GM23338 (cell line): ENCODE measurements around the gene VAMP7. TPM values are rescaled to one million over a fixed set of nuclear protein-coding genes. Genes with fewer than 3 reads are reported as not detected.

ENCODE experiments used
- ATAC-seq: fragments of 200-7000 bp; cut with Tn5 transposase; 3 replicates; pipeline ENCODE4 v1.9.1; 2020
- DNase-seq: peaks from one replicate; pipeline ENCODE4 v3.0.0-alpha.2; 2015; ENCODE audit warnings: low spot score
- H2AFZ ChIP-seq: fragments of 200-600 bp; sonication (generic); 2 replicates; pipeline ENCODE4 v1.8.0; 2016; ENCODE audit warnings: antibody characterized with exemption, mild to moderate bottlenecking, moderate library complexity
- H3F3A ChIP-seq: fragments of 200-600 bp; sonication (generic); replicated peaks from 2 replicates; pipeline ENCODE4 v1.8.0; 2017; ENCODE audit warnings: antibody characterized with exemption, mixed run types, low read depth
- H3K27ac ChIP-seq: fragments of 200-600 bp; sonication (generic); 2 replicates; pipeline ENCODE4 v1.6.1; 2016; ENCODE audit warnings: low read depth
- H3K27me3 ChIP-seq: fragments of 200-600 bp; sonication (generic); 2 replicates; pipeline ENCODE4 v1.8.0; 2016; ENCODE audit warnings: mild to moderate bottlenecking, mixed run types, moderate library complexity; ENCODE audit not compliant: insufficient read depth
- H3K36me3 ChIP-seq: fragments of 200-600 bp; sonication (generic); 2 replicates; pipeline ENCODE4 v1.8.0; 2016; ENCODE audit warnings: mild to moderate bottlenecking; ENCODE audit not compliant: insufficient read depth
- H3K4me1 ChIP-seq: fragments of 200-600 bp; sonication (generic); 2 replicates; pipeline ENCODE4 v1.8.0; 2016; ENCODE audit warnings: mild to moderate bottlenecking, moderate library complexity; ENCODE audit not compliant: insufficient read depth
- H3K4me2 ChIP-seq: fragments of 200-600 bp; sonication (generic); 2 replicates; pipeline ENCODE4 v1.7.1; 2017; ENCODE audit warnings: mixed run types
- H3K4me3 ChIP-seq: fragments of 200-600 bp; sonication (generic); 2 replicates; pipeline ENCODE4 v1.6.1; 2016; ENCODE audit warnings: mixed run types
- H3K79me2 ChIP-seq: fragments of 200-600 bp; sonication (generic); replicated peaks from 2 replicates; pipeline ENCODE4 v1.8.0; 2017; ENCODE audit warnings: mild to moderate bottlenecking; ENCODE audit not compliant: insufficient read depth
- H3K9me2 ChIP-seq: fragments of 200-600 bp; sonication (generic); 2 replicates; pipeline ENCODE4 v1.8.0; 2017; ENCODE audit not compliant: insufficient read depth
- H4K20me1 ChIP-seq: fragments of 200-600 bp; sonication (generic); replicated peaks from 2 replicates; pipeline ENCODE4 v1.8.0; 2017; ENCODE audit warnings: mild to moderate bottlenecking; ENCODE audit not compliant: insufficient read depth
- H3K27ac Mint-ChIP-seq: 2 replicates; pipeline ENCODE4 v1.8.0; 2020; ENCODE audit warnings: inconsistent platforms, mild to moderate bottlenecking, moderate library complexity, mixed read lengths
- H3K27me3 Mint-ChIP-seq: 3 replicates; pipeline ENCODE4 v1.8.0; 2022; ENCODE audit warnings: low read depth, mild to moderate bottlenecking, moderate library complexity, mixed read lengths, inconsistent platforms; ENCODE audit not compliant: insufficient read depth, poor library complexity
- H3K36me3 Mint-ChIP-seq: 3 replicates; pipeline ENCODE4 v1.8.0; 2021; ENCODE audit warnings: low read depth, mild to moderate bottlenecking, inconsistent platforms, moderate library complexity, mixed read lengths
- H3K4me1 Mint-ChIP-seq: 3 replicates; pipeline ENCODE4 v1.8.0; 2020; ENCODE audit warnings: mild to moderate bottlenecking, inconsistent platforms, mixed read lengths
- H3K4me3 Mint-ChIP-seq: 3 replicates; pipeline ENCODE4 v1.8.0; 2021; ENCODE audit warnings: moderate library complexity, mild to moderate bottlenecking, inconsistent platforms, mixed read lengths
- H3K9me3 Mint-ChIP-seq: 3 replicates; pipeline ENCODE4 v1.8.0; 2020; ENCODE audit warnings: moderate library complexity, mild to moderate bottlenecking, inconsistent platforms, mixed read lengths
- ETS1 ChIP-seq: IDR thresholded peaks from 2 replicates; pipeline ENCODE4 v1.6.1; 2016; ENCODE audit warnings: antibody characterized with exemption
- NANOG ChIP-seq: IDR thresholded peaks from 2 replicates; pipeline ENCODE4 v1.6.1; 2016; ENCODE audit warnings: antibody characterized with exemption, borderline replicate concordance
- POLR2AphosphoS5 ChIP-seq: IDR thresholded peaks from 2 replicates; pipeline ENCODE4 v1.6.1; 2016; ENCODE audit warnings: antibody characterized with exemption, low read depth
- ZNF114 ChIP-seq: fragments of 250-450 bp; sonication (Bioruptor Pico); IDR thresholded peaks from 2 replicates; pipeline ENCODE4 v1.5.0; 2020; ENCODE audit warnings: mild to moderate bottlenecking, moderate library complexity
- polyA plus RNA-seq: library from polyadenylated mRNA; unstranded; fragments of >200 nt; fragmentation: Nextera tagmentation; extraction: Ambion mirVana; gene quantifications from 2 replicates; pipeline ENCODE4 v1.2.1, GENCODE V29; 2016
- total RNA-seq: library from RNA; depleted of rRNA; stranded (reverse); fragments of >200 nt; shearing (Covaris generic); gene quantifications from 2 replicates; pipeline ENCODE4 v1.2.3, GENCODE V29; 2014
- TF ChIP-seq, protein P1 (sequence below), 2 experiments: fragments of 200-600 bp in 1 of 2; sonication (generic) in 1 of 2; conservative IDR thresholded peaks; 2 replicates each; pipeline versions ENCODE4 v1.5.1 to v1.6.1; 2016 to 2017; ENCODE audit warnings: antibody characterized with exemption in 2 of 2, low read depth in 2 of 2, mild to moderate bottlenecking in 2 of 2, moderate library complexity in 1 of 2

VAMP7 gene
- total and polyA plus RNA-seq, 2 experiments from 2014 or later: 14.0 to 22.7 TPM

DNA sequence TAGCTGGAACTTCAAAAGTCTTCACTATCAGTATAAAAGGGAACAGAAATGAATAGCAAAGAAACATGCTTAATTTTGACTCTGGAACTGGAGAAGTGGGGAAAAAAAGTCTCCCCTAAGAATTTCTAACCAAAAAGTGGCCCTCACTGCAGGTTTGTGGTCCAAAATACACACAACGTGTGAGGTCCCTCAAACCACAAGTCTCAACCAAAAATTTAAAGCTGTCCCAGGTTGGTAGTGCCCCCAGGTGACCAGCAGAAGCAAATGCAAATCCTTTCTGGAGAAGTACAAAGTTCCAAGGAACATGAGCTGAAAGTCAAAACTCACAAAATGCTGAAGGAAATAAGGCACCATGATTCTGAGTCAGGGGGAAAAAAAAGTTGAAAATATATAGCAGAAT, 23.6 kb upstream of the VAMP7 start:
- Histone ChIP-seq H2AFZ (no peak overlapping the region), H3K27ac (no peak overlapping the region), H3F3A (no peaks in the 10 kb centered on the region), H3K4me2 (no peak overlapping the region), H3K4me1 (no peaks in the 10 kb centered on the region), H3K4me3 (no peak overlapping the region), H3K36me3 (no peaks in the 10 kb centered on the region), H4K20me1 (no peaks in the 10 kb centered on the region), H3K9me2 (no peaks in the 10 kb centered on the region), H3K27me3 (no peaks in the 10 kb centered on the region), H3K79me2 (no peaks in the 10 kb centered on the region)
- Mint-ChIP-seq H3K36me3 (no peaks in the 10 kb centered on the region; the same call in 2 of the 3 replicates), H3K4me3 (no peak overlapping the region), H3K4me1 (no peaks in the 10 kb centered on the region), H3K27ac (no peak overlapping the region), H3K27me3 (no peaks in the 10 kb centered on the region), H3K9me3 (peaks cover 72% of the 10 kb centered on the region)
- TF ChIP-seq, protein P1, sequence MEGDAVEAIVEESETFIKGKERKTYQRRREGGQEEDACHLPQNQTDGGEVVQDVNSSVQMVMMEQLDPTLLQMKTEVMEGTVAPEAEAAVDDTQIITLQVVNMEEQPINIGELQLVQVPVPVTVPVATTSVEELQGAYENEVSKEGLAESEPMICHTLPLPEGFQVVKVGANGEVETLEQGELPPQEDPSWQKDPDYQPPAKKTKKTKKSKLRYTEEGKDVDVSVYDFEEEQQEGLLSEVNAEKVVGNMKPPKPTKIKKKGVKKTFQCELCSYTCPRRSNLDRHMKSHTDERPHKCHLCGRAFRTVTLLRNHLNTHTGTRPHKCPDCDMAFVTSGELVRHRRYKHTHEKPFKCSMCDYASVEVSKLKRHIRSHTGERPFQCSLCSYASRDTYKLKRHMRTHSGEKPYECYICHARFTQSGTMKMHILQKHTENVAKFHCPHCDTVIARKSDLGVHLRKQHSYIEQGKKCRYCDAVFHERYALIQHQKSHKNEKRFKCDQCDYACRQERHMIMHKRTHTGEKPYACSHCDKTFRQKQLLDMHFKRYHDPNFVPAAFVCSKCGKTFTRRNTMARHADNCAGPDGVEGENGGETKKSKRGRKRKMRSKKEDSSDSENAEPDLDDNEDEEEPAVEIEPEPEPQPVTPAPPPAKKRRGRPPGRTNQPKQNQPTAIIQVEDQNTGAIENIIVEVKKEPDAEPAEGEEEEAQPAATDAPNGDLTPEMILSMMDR (conservative IDR thresholded peaks at IDR 0.05; ENCODE audit: low read depth in 2 of 2): peak; percentile 55
- TF ChIP-seq ETS1: no peak
- peak; percentile 29 for DNase-seq
- ATAC-seq: no peak

DNA sequence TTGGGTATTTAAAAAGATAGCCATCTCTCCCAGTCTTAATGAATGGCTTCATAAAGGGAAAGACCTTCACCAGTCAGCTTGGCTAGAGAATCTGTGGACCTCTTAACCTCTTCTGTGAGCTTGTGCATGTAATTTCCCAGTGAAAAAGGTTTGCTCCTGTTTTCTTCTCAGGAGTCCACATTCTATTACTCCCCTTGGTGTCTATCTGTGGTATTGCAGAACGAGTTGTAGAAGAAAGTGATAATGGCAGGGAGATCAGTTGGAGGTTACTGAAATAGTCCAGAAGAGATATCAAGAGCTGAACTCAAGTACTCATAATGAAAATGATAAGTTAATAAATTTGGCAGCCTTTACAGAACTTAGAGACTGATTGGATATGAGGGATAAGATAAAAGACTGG, 16.5 kb upstream of the VAMP7 start:
- Mint-ChIP-seq H3K9me3 (peaks cover 86% of the 10 kb centered on the region), H3K36me3 (peaks cover 16% of the 10 kb centered on the region), H3K27ac (no peak overlapping the region), H3K4me1 (no peaks in the 10 kb centered on the region), H3K4me3 (no peak overlapping the region), H3K27me3 (no peaks in the 10 kb centered on the region)
- Histone ChIP-seq H3K4me2 (no peak overlapping the region), H3K9me2 (peaks cover 5% of the 10 kb centered on the region; the same call in 1 of the 2 replicates), H3K27ac (no peak overlapping the region), H3K79me2 (no peaks in the 10 kb centered on the region), H3K27me3 (no peaks in the 10 kb centered on the region), H3K4me1 (no peaks in the 10 kb centered on the region), H3K4me3 (no peak overlapping the region), H4K20me1 (no peaks in the 10 kb centered on the region), H3F3A (no peaks in the 10 kb centered on the region), H3K36me3 (peaks cover 5% of the 10 kb centered on the region; the same call in 1 of the 2 replicates), H2AFZ (no peak overlapping the region)
- TF ChIP-seq POLR2AphosphoS5: no peak
- no peak for TF ChIP-seq NANOG
- TF ChIP-seq, protein P1 (conservative IDR thresholded peaks at IDR 0.05; ENCODE audit: low read depth in 2 of 2): peak; percentile 32 to 43
- no peak for TF ChIP-seq ZNF114 (CRISPR knock-in tag)
- ATAC-seq (no peak), DNase-seq (peak; percentile 35)
